ENCODE measurements around the gene R3HDML. TPM values are rescaled to one million over a fixed set of nuclear protein-coding genes. Genes with fewer than 3 reads are reported as not detected.
A peak's percentile ranks its signal among the peaks of the same experiment; 100 is the strongest.

The R3HDML gene
- total RNA-seq, 4 donors from 2014 or later = not detected

GRCh38 chr20:44304383-44304782 is 32.5 kb upstream of the R3HDML start:
- DNase-seq (ENCODE audit: low spot score in 2 of 2) = no peak
- Histone ChIP-seq H3K27ac (no peak overlapping the region), H3K4me3 (no peak overlapping the region), H3K4me1 (peaks cover 0 to 12% (median under 1%) of the 10 kb centered on the region in 4 donors), H3K36me3 (peaks cover 0 to 61% (median 0%) of the 10 kb centered on the region in 3 donors), H3K9me3 (no peaks in the 10 kb centered on the region), H3K27me3 (no peaks in the 10 kb centered on the region)
- TF ChIP-seq CTCF (IDR thresholded peaks at IDR 0.05) (no peak), POLR2A (IDR thresholded peaks at IDR 0.05) (no peak), EP300 (IDR thresholded peaks at IDR 0.05) (no peak)

GRCh38 chr20:44306927-44307326 is 29.9 kb upstream of the R3HDML start:
- Histone ChIP-seq H3K9me3 (no peaks in the 10 kb centered on the region), H3K27ac (no peak overlapping the region), H3K4me1 (peaks cover 0 to 29% (median 9%) of the 10 kb centered on the region in 4 donors), H3K27me3 (no peaks in the 10 kb centered on the region), H3K36me3 (peaks cover 0 to 47% (median 0%) of the 10 kb centered on the region in 3 donors), H3K4me3 (no peak overlapping the region)
- DNase-seq (ENCODE audit: low spot score in 2 of 2) = no peak
- WGBS, 2 donors = 91 to 94% methylated on average over 9 of the region's 9 CpGs
- TF ChIP-seq POLR2A (IDR thresholded peaks at IDR 0.05) (no peak), EP300 (IDR thresholded peaks at IDR 0.05) (no peak), CTCF (IDR thresholded peaks at IDR 0.05) (no peak)

GRCh38 chr20:44309763-44310663 is 26.8 kb upstream of the R3HDML start:
- 15 to 20% methylated on average over 15 to 17 of the region's 17 CpGs for WGBS, 2 donors
- peak in 1 of 2 donors; percentile 38 for DNase-seq (ENCODE audit: low spot score in 2 of 2)
- no peaks in the 10 kb centered on the region for H3K9me3 ChIP-seq
- peaks cover 0 to 25% (median 0%) of the 10 kb centered on the region in 3 donors for H3K36me3 ChIP-seq
- no peak for TF ChIP-seq EP300 (IDR thresholded peaks at IDR 0.05)
- TF ChIP-seq CTCF (IDR thresholded peaks at IDR 0.05) = no peak
- no peak for TF ChIP-seq POLR2A (IDR thresholded peaks at IDR 0.05)
- H3K4me1 ChIP-seq = peaks cover 0 to 29% (median 9%) of the 10 kb centered on the region in 4 donors
- H3K27ac ChIP-seq = peak overlapping the region in 2 of 4 donors; percentile 77 to 87
- H3K27me3 ChIP-seq = no peaks in the 10 kb centered on the region
- H3K4me3 ChIP-seq = peak overlapping the region; percentile 67 to 97 (median 84)

- 2% methylated on average over 60 to 69 of the region's 70 CpGs for WGBS, 2 donors
- H3K27me3 ChIP-seq = no peaks in the 10 kb centered on the region
- no peaks in the 10 kb centered on the region for H3K9me3 ChIP-seq
- peak within 1 kb of the TSS in 3 of 4 donors; percentile 74 to 87 (median 77) for H3K27ac ChIP-seq
- peaks cover 0 to 29% (median 9%) of the 10 kb centered on the region in 4 donors for H3K4me1 ChIP-seq
- peaks cover 0 to 16% (median 0%) of the 10 kb centered on the region in 3 donors for H3K36me3 ChIP-seq
- DNase-seq (ENCODE audit: low spot score in 2 of 2) = peak; percentile 97
- peak within 1 kb of the TSS; percentile 67 to 97 (median 84) for H3K4me3 ChIP-seq
- TF ChIP-seq EP300 (IDR thresholded peaks at IDR 0.05) (peak; percentile 86 to 91), POLR2A (IDR thresholded peaks at IDR 0.05) (peak in 1 of 2 donors; percentile 32), CTCF (IDR thresholded peaks at IDR 0.05) (peak; percentile 90 to 99 (median 97))
These were observed 25.9 kb upstream of the R3HDML start, which contains the start of gene FITM2 for GRCh38 chr20:44310664-44311639. Gene FITM2, minus strand, starts transcription at chr20:44311202. Its CDS starts 54 bp downstream, at chr20:44311148.

All from tibial nerve (tissue), 4 donors.